ENCODE data around the gene FGF6. TPM values are rescaled to one million over a fixed set of nuclear protein-coding genes. Genes with fewer than 3 reads are reported as not detected.

The FGF6 gene
- total RNA-seq, 1 experiment from 2014 or later: not detected

GRCh38 chr12:4444031-4444430 lies 1.6 kb downstream of the FGF6 start:
- ChIA-PET CTCF (no interaction called here), POLR2A (no interaction called here)
- no TSS peak for BruUV-seq (replicated peaks)
- in situ Hi-C loops (cut with HindIII; ENCODE audit: low pct_unique_long_range_greater_than_20kb, low sequenced_read_pairs): no loop called here
- no peaks in the 10 kb centered on the region for H3K9me3 ChIP-seq (ENCODE audit: control insufficient read depth, insufficient read depth, low read depth, low read length)
- intact Hi-C loops (cut with micrococcal nuclease; ENCODE audit: unreplicated experiment): no loop called here
- no peaks in the 10 kb centered on the region for H3K36me3 ChIP-seq (ENCODE audit: control insufficient read depth, insufficient read depth, low read length)
- no peaks in the 10 kb centered on the region for H3K27me3 ChIP-seq (ENCODE audit: control insufficient read depth, insufficient read depth, low read length)
- no peak overlapping the region for H3K4me3 ChIP-seq (ENCODE audit: low read depth in 2 of 2, low read length in 2 of 2)
- H3K27ac ChIP-seq (ENCODE audit: low read length): no peak overlapping the region
- ATAC-seq: no peak
- no peak for DNase-seq (ENCODE audit: low read depth, low spot score)
- no peaks in the 10 kb centered on the region for H3K4me1 ChIP-seq (ENCODE audit: control insufficient read depth, insufficient read depth, low read length)
- no peak for TF ChIP-seq POLR2AphosphoS5 (IDR thresholded peaks at IDR 0.05; ENCODE audit: low read depth, low read length)
- TF ChIP-seq TCF7L2 (IDR thresholded peaks at IDR 0.05; ENCODE audit: low read depth, low read length): no peak
- TF ChIP-seq SIN3A (IDR thresholded peaks at IDR 0.05; ENCODE audit: borderline replicate concordance, insufficient read depth, low read depth, low read length): no peak
- TF ChIP-seq, protein P1, sequence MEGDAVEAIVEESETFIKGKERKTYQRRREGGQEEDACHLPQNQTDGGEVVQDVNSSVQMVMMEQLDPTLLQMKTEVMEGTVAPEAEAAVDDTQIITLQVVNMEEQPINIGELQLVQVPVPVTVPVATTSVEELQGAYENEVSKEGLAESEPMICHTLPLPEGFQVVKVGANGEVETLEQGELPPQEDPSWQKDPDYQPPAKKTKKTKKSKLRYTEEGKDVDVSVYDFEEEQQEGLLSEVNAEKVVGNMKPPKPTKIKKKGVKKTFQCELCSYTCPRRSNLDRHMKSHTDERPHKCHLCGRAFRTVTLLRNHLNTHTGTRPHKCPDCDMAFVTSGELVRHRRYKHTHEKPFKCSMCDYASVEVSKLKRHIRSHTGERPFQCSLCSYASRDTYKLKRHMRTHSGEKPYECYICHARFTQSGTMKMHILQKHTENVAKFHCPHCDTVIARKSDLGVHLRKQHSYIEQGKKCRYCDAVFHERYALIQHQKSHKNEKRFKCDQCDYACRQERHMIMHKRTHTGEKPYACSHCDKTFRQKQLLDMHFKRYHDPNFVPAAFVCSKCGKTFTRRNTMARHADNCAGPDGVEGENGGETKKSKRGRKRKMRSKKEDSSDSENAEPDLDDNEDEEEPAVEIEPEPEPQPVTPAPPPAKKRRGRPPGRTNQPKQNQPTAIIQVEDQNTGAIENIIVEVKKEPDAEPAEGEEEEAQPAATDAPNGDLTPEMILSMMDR (IDR thresholded peaks at IDR 0.05): no peak
- no peak for TF ChIP-seq REST (IDR thresholded peaks at IDR 0.05; ENCODE audit: insufficient read depth in 1 of 2, low read depth in 2 of 2, low read length in 1 of 2)

GRCh38 chr12:4443616-4444015 lies 2.0 kb downstream of the FGF6 start:
- no TSS peak for BruUV-seq (replicated peaks)
- ChIA-PET POLR2A (no interaction called here), CTCF (no interaction called here)
- Histone ChIP-seq H3K4me3 (ENCODE audit: low read depth in 2 of 2, low read length in 2 of 2) (no peak overlapping the region), H3K27ac (ENCODE audit: low read length) (no peak overlapping the region), H3K27me3 (ENCODE audit: control insufficient read depth, insufficient read depth, low read length) (no peaks in the 10 kb centered on the region), H3K36me3 (ENCODE audit: control insufficient read depth, insufficient read depth, low read length) (no peaks in the 10 kb centered on the region), H3K9me3 (ENCODE audit: control insufficient read depth, insufficient read depth, low read depth, low read length) (no peaks in the 10 kb centered on the region), H3K4me1 (ENCODE audit: control insufficient read depth, insufficient read depth, low read length) (no peaks in the 10 kb centered on the region)
- DNase-seq (ENCODE audit: low read depth, low spot score) (no peak), ATAC-seq (no peak)
- in situ Hi-C loops (cut with HindIII; ENCODE audit: low pct_unique_long_range_greater_than_20kb, low sequenced_read_pairs) (no loop called here), intact Hi-C loops (cut with micrococcal nuclease; ENCODE audit: unreplicated experiment) (no loop called here)
- TF ChIP-seq REST (IDR thresholded peaks at IDR 0.05; ENCODE audit: insufficient read depth in 1 of 2, low read depth in 2 of 2, low read length in 1 of 2): no peak
- TF ChIP-seq, protein P1 (IDR thresholded peaks at IDR 0.05): no peak
- TF ChIP-seq TCF7L2 (IDR thresholded peaks at IDR 0.05; ENCODE audit: low read depth, low read length): no peak
- TF ChIP-seq POLR2AphosphoS5 (IDR thresholded peaks at IDR 0.05; ENCODE audit: low read depth, low read length): no peak
- TF ChIP-seq SIN3A (IDR thresholded peaks at IDR 0.05; ENCODE audit: borderline replicate concordance, insufficient read depth, low read depth, low read length): no peak
